Suprapubic skin (tissue), 3 donors: ENCODE data around the gene FAT4.

Source experiments
- CTCF ChIP-seq, 2 donors: fragments of 200-600 bp in 1 of 2; fragments of 450-650 bp in 1 of 2; sonication (generic) in 1 of 2; IDR thresholded peaks; one replicate each; pipeline ENCODE4 v1.5.1; 2016 to 2019; ENCODE audit warnings: antibody characterized with exemption in 2 of 2, mild to moderate bottlenecking in 1 of 2, moderate library complexity in 1 of 2
- POLR2A ChIP-seq, 2 donors: fragments of 450-650 bp; IDR thresholded peaks; one replicate each; pipeline ENCODE4 v1.6.1; 2017; ENCODE audit warnings: antibody characterized with exemption in 2 of 2, mild to moderate bottlenecking in 2 of 2, moderate library complexity in 2 of 2

DNA sequence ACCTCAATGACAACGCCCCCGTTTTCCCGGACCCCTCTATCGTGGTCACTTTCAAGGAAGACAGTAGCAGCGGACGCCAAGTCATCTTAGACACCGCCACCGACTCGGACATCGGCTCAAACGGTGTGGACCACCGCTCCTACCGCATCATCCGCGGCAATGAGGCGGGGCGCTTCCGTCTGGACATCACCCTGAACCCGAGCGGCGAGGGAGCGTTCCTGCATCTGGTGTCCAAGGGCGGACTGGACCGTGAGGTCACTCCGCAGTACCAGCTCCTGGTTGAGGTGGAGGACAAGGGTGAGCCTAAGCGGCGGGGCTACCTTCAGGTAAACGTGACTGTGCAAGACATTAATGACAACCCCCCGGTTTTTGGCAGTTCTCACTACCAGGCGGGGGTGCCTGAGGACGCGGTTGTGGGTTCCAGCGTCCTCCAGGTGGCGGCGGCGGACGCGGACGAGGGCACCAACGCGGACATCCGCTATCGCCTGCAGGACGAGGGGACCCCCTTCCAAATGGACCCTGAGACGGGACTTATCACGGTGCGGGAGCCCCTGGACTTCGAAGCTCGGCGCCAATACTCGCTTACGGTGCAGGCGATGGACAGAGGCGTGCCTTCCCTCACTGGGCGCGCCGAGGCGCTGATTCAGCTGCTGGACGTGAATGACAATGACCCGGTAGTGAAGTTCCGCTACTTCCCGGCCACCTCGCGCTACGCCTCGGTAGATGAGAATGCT is 2.2 kb downstream of the FAT4 start:
- TF ChIP-seq POLR2A (IDR thresholded peaks at IDR 0.05) (no peak), CTCF (IDR thresholded peaks at IDR 0.05) (no peak)
